ENCODE data around the gene CCBE1.

GRCh38 chr18:59540346-59540745 lies 156.9 kb downstream of the CCBE1 start:
- TF ChIP-seq POLR2A (IDR thresholded peaks at IDR 0.05; ENCODE audit: low read depth, low read length) (no peak), POLR2AphosphoS5 (IDR thresholded peaks at IDR 0.05; ENCODE audit: low read depth, low read length) (no peak)

Data from GM12892 (cell line).